ENCODE data around the gene MAP3K4.

MAP3K4 gene

GRCh38 chr6:161163466-161164181 is 172.1 kb downstream of the MAP3K4 start:
- H3K27ac ChIP-seq = no peak overlapping the region
- TF ChIP-seq CTCF (conservative IDR thresholded peaks at IDR 0.05) (no peak), ZFX (IDR thresholded peaks at IDR 0.05) (no peak)

- TF ChIP-seq ZFX (IDR thresholded peaks at IDR 0.05) (no peak), CTCF (conservative IDR thresholded peaks at IDR 0.05) (no peak)
- no peak overlapping the region for H3K27ac ChIP-seq
Observed at GRCh38 chr6:161164182-161164625, 172.6 kb downstream of the MAP3K4 start.

GRCh38 chr6:161166176-161166575 is 174.6 kb downstream of the MAP3K4 start:
- TF ChIP-seq CTCF (conservative IDR thresholded peaks at IDR 0.05) (no peak), ZFX (IDR thresholded peaks at IDR 0.05) (no peak)
- H3K27ac ChIP-seq = no peak overlapping the region

DNA sequence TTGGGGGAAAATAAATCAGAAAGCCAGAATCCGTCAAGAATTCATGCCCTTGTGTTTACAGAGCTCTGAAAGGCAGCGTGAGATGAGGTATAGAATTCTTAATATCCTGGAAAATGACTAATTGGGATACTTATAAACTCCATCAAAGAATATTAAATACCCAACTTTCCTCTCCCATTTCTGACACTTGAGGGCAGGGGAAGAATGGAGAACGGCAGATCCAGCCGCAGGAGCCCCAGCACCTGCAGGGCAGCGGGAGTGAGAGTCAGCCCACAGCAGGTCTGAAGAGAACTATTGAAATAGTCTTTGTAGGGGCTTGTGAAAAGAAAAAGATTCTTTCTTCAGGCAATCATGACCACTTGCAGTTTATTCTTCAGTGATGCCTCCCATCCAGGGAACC is 175.1 kb downstream of the MAP3K4 start:
- TF ChIP-seq ZFX (IDR thresholded peaks at IDR 0.05) (no peak), CTCF (conservative IDR thresholded peaks at IDR 0.05) (no peak)
- no peak overlapping the region for H3K27ac ChIP-seq
